Breast epithelium (tissue), 4 donors: ENCODE data around the gene FZD8. TPM values are rescaled to one million over a fixed set of nuclear protein-coding genes. Genes with fewer than 3 reads are reported as not detected.

Source experiments
- DNase-seq, 2 donors: peaks; one replicate each; pipeline ENCODE4 v3.0.0-alpha.2; 2019; ENCODE audit warnings: low spot score in 2 of 2
- H3K27ac ChIP-seq, 2 donors: fragments of 200-600 bp; sonication (generic) in 1 of 2; one replicate each; pipeline ENCODE4 v1.5.1; 2016 to 2019; ENCODE audit warnings: mild to moderate bottlenecking in 1 of 2
- H3K27me3 ChIP-seq, 2 donors: fragments of 200-600 bp; sonication (generic) in 1 of 2; one replicate each; pipeline versions ENCODE4 v1.5.1 to v1.6.0; 2017 to 2019; ENCODE audit warnings: control low read depth in 1 of 2, mild to moderate bottlenecking in 1 of 2
- H3K36me3 ChIP-seq: fragments of 200-600 bp; one replicate; pipeline ENCODE4 v1.5.1; 2019
- H3K4me1 ChIP-seq, 2 donors: fragments of 200-600 bp; sonication (generic); one replicate each; pipeline ENCODE4 v1.5.1; 2016 to 2019; ENCODE audit warnings: control low read depth in 1 of 2
- H3K4me3 ChIP-seq, 3 donors: fragments of 200-600 bp; sonication (generic); 1 replicate in 2 of 3; 2 replicates in 1 of 3; pipeline ENCODE4 v1.5.1; 2016 to 2019; ENCODE audit warnings: mild to moderate bottlenecking in 3 of 3, moderate library complexity in 2 of 3
- H3K9me3 ChIP-seq, 2 donors: fragments of 200-600 bp; sonication (generic) in 1 of 2; one replicate each; pipeline ENCODE4 v1.5.1; 2016 to 2019; ENCODE audit warnings: control low read depth in 1 of 2
- CTCF ChIP-seq, 3 donors: fragments of 450-650 bp; IDR thresholded peaks; one replicate each; pipeline ENCODE4 v1.5.1; 2016 to 2017; ENCODE audit warnings: antibody characterized with exemption in 3 of 3, mild to moderate bottlenecking in 3 of 3, moderate library complexity in 3 of 3
- POLR2A ChIP-seq: fragments of 450-650 bp; IDR thresholded peaks from one replicate; pipeline ENCODE4 v1.6.1; 2016; ENCODE audit warnings: antibody characterized with exemption, mild to moderate bottlenecking, moderate library complexity
- POLR2AphosphoS5 ChIP-seq, 3 donors: sonication (generic); formaldehyde crosslinking; IDR thresholded peaks; one replicate each; pipeline ENCODE4 v1.6.1; 2017; ENCODE audit warnings: antibody characterized with exemption in 3 of 3
- intact Hi-C: fragments of 100-400 bp; cut with DNase I; formaldehyde crosslinking; loops from one replicate; pipeline ENCODE4 v1.15.1; 2023; ENCODE audit warnings: low total_unique reads
- total RNA-seq, 3 donors: library from RNA; depleted of rRNA; stranded (reverse); fragments of >200 nt; gene quantifications; one replicate each; pipeline ENCODE4 v1.1.0, GENCODE V29; 2016

The FZD8 gene
- total RNA-seq, 3 donors from 2014 or later, result 2.9 to 9.5 (median 3.0) TPM

- Histone ChIP-seq H3K36me3 (no peaks in the 10 kb centered on the region), H3K4me3 (no peak overlapping the region), H3K4me1 (no peaks in the 10 kb centered on the region), H3K27me3 (peaks cover 0 to 12% of the 10 kb centered on the region in 2 donors), H3K27ac (no peak overlapping the region), H3K9me3 (no peaks in the 10 kb centered on the region)
- DNase-seq, result no peak
- TF ChIP-seq CTCF (IDR thresholded peaks at IDR 0.05), result no peak
- TF ChIP-seq POLR2A, result no peak
- TF ChIP-seq POLR2AphosphoS5 (IDR thresholded peaks at IDR 0.05), result no peak
- intact Hi-C loops, result loop anchor here (10.0 kb wide), 1 partner anchor 742 kb away; no protein-coding TSS in a partner anchor
Measured at GRCh38 chr10:35606430-35606829, 35.7 kb downstream of the FZD8 start.

GRCh38 chr10:35605191-35605590, 36.9 kb downstream of the FZD8 start, which contains the start of gene GJD4:
Gene GJD4 (plus strand): TSS chr10:35605341. CDS start chr10:35605568, 227 bp downstream.
- no peaks in the 10 kb centered on the region for H3K4me1 ChIP-seq
- H3K9me3 ChIP-seq, result no peaks in the 10 kb centered on the region
- peaks cover 0 to 12% of the 10 kb centered on the region in 2 donors for H3K27me3 ChIP-seq
- no peak within 1 kb of the TSS for H3K27ac ChIP-seq
- DNase-seq, result no peak
- intact Hi-C loops, result loop anchor here (10.0 kb wide), 1 partner anchor 740 kb away; no protein-coding TSS in a partner anchor
- TF ChIP-seq CTCF (IDR thresholded peaks at IDR 0.05) (no peak), POLR2A (no peak), POLR2AphosphoS5 (IDR thresholded peaks at IDR 0.05) (no peak)
- no peak within 1 kb of the TSS for H3K4me3 ChIP-seq
- no peaks in the 10 kb centered on the region for H3K36me3 ChIP-seq

GRCh38 chr10:35600193-35600592, 41.9 kb downstream of the FZD8 start:
- Histone ChIP-seq H3K27me3 (no peaks in the 10 kb centered on the region), H3K36me3 (no peaks in the 10 kb centered on the region), H3K4me3 (no peak overlapping the region), H3K4me1 (no peaks in the 10 kb centered on the region), H3K27ac (no peak overlapping the region), H3K9me3 (no peaks in the 10 kb centered on the region)
- no peak for TF ChIP-seq CTCF (IDR thresholded peaks at IDR 0.05)
- no peak for TF ChIP-seq POLR2A
- no peak for TF ChIP-seq POLR2AphosphoS5 (IDR thresholded peaks at IDR 0.05)
- DNase-seq, result no peak
- intact Hi-C loops, result loop anchor here (10.0 kb wide), 1 partner anchor 735 kb away; no protein-coding TSS in a partner anchor

- TF ChIP-seq CTCF (IDR thresholded peaks at IDR 0.05), result no peak
- no peaks in the 10 kb centered on the region for H3K36me3 ChIP-seq
- H3K9me3 ChIP-seq, result no peaks in the 10 kb centered on the region
- intact Hi-C loops, result no loop called here
- no peak for DNase-seq
- H3K27me3 ChIP-seq, result no peaks in the 10 kb centered on the region
- H3K4me3 ChIP-seq, result no peak overlapping the region
- no peaks in the 10 kb centered on the region for H3K4me1 ChIP-seq
- H3K27ac ChIP-seq, result no peak overlapping the region
Measured at GRCh38 chr10:35598379-35598778, 43.7 kb downstream of the FZD8 start.

- no peak overlapping the region for H3K4me3 ChIP-seq
- no peaks in the 10 kb centered on the region for H3K4me1 ChIP-seq
- TF ChIP-seq POLR2AphosphoS5 (IDR thresholded peaks at IDR 0.05) (no peak), CTCF (IDR thresholded peaks at IDR 0.05) (no peak)
- intact Hi-C loops, result no loop called here
- H3K36me3 ChIP-seq, result no peaks in the 10 kb centered on the region
- H3K27me3 ChIP-seq, result no peaks in the 10 kb centered on the region
- H3K9me3 ChIP-seq, result no peaks in the 10 kb centered on the region
- DNase-seq, result no peak
- H3K27ac ChIP-seq, result no peak overlapping the region
Measured at GRCh38 chr10:35595106-35595505, 47.0 kb downstream of the FZD8 start.
